Smooth muscle cell of the brain vasculature (primary cell): ENCODE data around the gene UBE3B.

Experiments used
- DNase-seq: peaks from one replicate; pipeline ENCODE4 v3.0.0-alpha.2; 2012; ENCODE audit warnings: low read depth, low spot score

UBE3B gene

GRCh38 chr12:109449845-109450532 lies 27.4 kb upstream of the UBE3B start:
- no peak for DNase-seq

GRCh38 chr12:109450980-109451379 lies 26.5 kb upstream of the UBE3B start:
- no peak for DNase-seq

GRCh38 chr12:109451400-109451799 lies 26.0 kb upstream of the UBE3B start:
- DNase-seq: no peak

GRCh38 chr12:109452489-109452888 lies 24.9 kb upstream of the UBE3B start:
- DNase-seq: no peak

GRCh38 chr12:109455706-109456105 lies 21.7 kb upstream of the UBE3B start:
- DNase-seq: no peak

- DNase-seq: no peak
Observed at GRCh38 chr12:109458086-109458485, 19.3 kb upstream of the UBE3B start.

- no peak for DNase-seq
Observed at GRCh38 chr12:109458771-109459208, 18.6 kb upstream of the UBE3B start.

- no peak for DNase-seq
Observed at GRCh38 chr12:109459247-109459646, 18.2 kb upstream of the UBE3B start.

GRCh38 chr12:109460538-109460937 lies 16.9 kb upstream of the UBE3B start:
- no peak for DNase-seq

- no peak for DNase-seq
Observed at GRCh38 chr12:109461049-109461845, 16.2 kb upstream of the UBE3B start.

GRCh38 chr12:109461846-109462756 lies 15.3 kb upstream of the UBE3B start:
- peak; percentile 82 for DNase-seq

GRCh38 chr12:109462868-109463692 lies 14.4 kb upstream of the UBE3B start:
- DNase-seq: peak; percentile 94

GRCh38 chr12:109463756-109464155 lies 13.7 kb upstream of the UBE3B start:
- DNase-seq: no peak

GRCh38 chr12:109464642-109465351 lies 12.6 kb upstream of the UBE3B start:
- DNase-seq: no peak

GRCh38 chr12:109466305-109466704 lies 11.1 kb upstream of the UBE3B start:
- DNase-seq: no peak

GRCh38 chr12:109466821-109467220 lies 10.6 kb upstream of the UBE3B start:
- no peak for DNase-seq

GRCh38 chr12:109467978-109468676 lies 9.3 kb upstream of the UBE3B start:
- no peak for DNase-seq

- no peak for DNase-seq
Observed at GRCh38 chr12:109469517-109469916, 7.9 kb upstream of the UBE3B start.

GRCh38 chr12:109473006-109473405 lies 4.4 kb upstream of the UBE3B start:
- no peak for DNase-seq
